HepG2 (cell line): Measurements from ENCODE around the gene EIF1. TPM values are rescaled to one million over a fixed set of nuclear protein-coding genes. Genes with fewer than 3 reads are reported as not detected.

Experiments used
- CBX5 ChIP-seq: sonication (generic); formaldehyde crosslinking; IDR thresholded peaks from 2 replicates; pipeline ENCODE4 v1.4.0; 2020; ENCODE audit warnings: missing genetic modification reagents, borderline replicate concordance
- CCAR2 ChIP-seq: fragments of 200-400 bp; formaldehyde crosslinking; optimal IDR thresholded peaks from 2 replicates; pipeline ENCODE3; 2018; ENCODE audit warnings: low read depth, mild to moderate bottlenecking, low read length, moderate library complexity
- FOXO1 ChIP-seq: sonication (generic); formaldehyde crosslinking; IDR thresholded peaks from 2 replicates; pipeline ENCODE4 v1.4.0; 2020; ENCODE audit warnings: missing genetic modification reagents
- HMGXB4 ChIP-seq, 2 experiments: sonication (generic) in 1 of 2; formaldehyde crosslinking in 1 of 2; IDR thresholded peaks; 2 replicates each; pipeline versions ENCODE4 v1.4.0 to v1.6.1; 2018 to 2020; ENCODE audit warnings: missing genetic modification reagents in 2 of 2, borderline replicate concordance in 1 of 2, low read depth in 1 of 2, mild to moderate bottlenecking in 1 of 2, missing biosample characterization in 1 of 2
- HNRNPH1 ChIP-seq: fragments of 200-400 bp; formaldehyde crosslinking; optimal IDR thresholded peaks from 2 replicates; pipeline ENCODE3; 2017; ENCODE audit warnings: mild to moderate bottlenecking, low read depth, low read length
- JARID2 ChIP-seq: sonication (generic); formaldehyde crosslinking; IDR thresholded peaks from 2 replicates; pipeline ENCODE4 v1.8.1; 2023; ENCODE audit warnings: missing genetic modification reagents, inconsistent platforms; ENCODE audit not compliant: insufficient replicate concordance
- KDM1A ChIP-seq: IDR thresholded peaks from 2 replicates; pipeline ENCODE4 v1.6.1; 2016; ENCODE audit warnings: missing compliant biosample characterization
- MAFF ChIP-seq: IDR thresholded peaks from 2 replicates; pipeline ENCODE4 v1.6.1; 2011; ENCODE audit warnings: low read depth, low read length, improper control_type of control experiment
- MED13 ChIP-seq: sonication (generic); formaldehyde crosslinking; IDR thresholded peaks from 2 replicates; pipeline ENCODE4 v1.5.0; 2020; ENCODE audit warnings: missing genetic modification reagents
- MXI1 ChIP-seq: IDR thresholded peaks from 3 replicates; pipeline ENCODE4 v1.6.1; 2012; ENCODE audit warnings: low read depth, low read length, inconsistent platforms, borderline replicate concordance
- PHF20 ChIP-seq: sonication (generic); formaldehyde crosslinking; IDR thresholded peaks from 2 replicates; pipeline ENCODE4 v1.5.0; 2020; ENCODE audit warnings: mild to moderate bottlenecking, missing genetic modification reagents
- POGZ ChIP-seq: sonication (generic); formaldehyde crosslinking; IDR thresholded peaks from 2 replicates; pipeline ENCODE4 v1.4.0; 2020; ENCODE audit warnings: mild to moderate bottlenecking, missing genetic modification reagents
- SMAD1 ChIP-seq: sonication (generic); formaldehyde crosslinking; IDR thresholded peaks from 2 replicates; pipeline ENCODE4 v1.4.0; 2020; ENCODE audit warnings: missing genetic modification reagents, low read depth, mild to moderate bottlenecking, borderline replicate concordance
- SMARCC2 ChIP-seq: fragments of 450-650 bp; IDR thresholded peaks from 2 replicates; pipeline ENCODE4 v1.6.1; 2017; ENCODE audit warnings: antibody characterized with exemption, mild to moderate bottlenecking
- SRF ChIP-seq: IDR thresholded peaks from 2 replicates; pipeline ENCODE4 v1.6.1; 2011; ENCODE audit warnings: mild to moderate bottlenecking, low read depth, low read length, moderate library complexity
- SRY ChIP-seq: sonication (generic); formaldehyde crosslinking; IDR thresholded peaks from 2 replicates; pipeline ENCODE4 v1.8.0; 2022; ENCODE audit warnings: mild to moderate bottlenecking, missing genetic modification reagents
- STAT6 ChIP-seq: sonication (generic); formaldehyde crosslinking; IDR thresholded peaks from 2 replicates; pipeline ENCODE4 v1.4.0; 2020; ENCODE audit warnings: missing genetic modification reagents, mild to moderate bottlenecking, borderline replicate concordance
- TCF12 ChIP-seq, 2 experiments: fragments of 450-650 bp in 1 of 2; sonication (generic) in 1 of 2; formaldehyde crosslinking in 1 of 2; IDR thresholded peaks; 2 replicates each; pipeline versions ENCODE4 v1.6.1 to v1.8.0; 2017 to 2022; ENCODE audit warnings: antibody characterized with exemption in 1 of 2, mild to moderate bottlenecking in 1 of 2, missing genetic modification reagents in 1 of 2, moderate library complexity in 1 of 2
- TEF ChIP-seq: sonication (generic); formaldehyde crosslinking; IDR thresholded peaks from 2 replicates; pipeline ENCODE4 v1.5.0; 2020; ENCODE audit warnings: missing genetic modification reagents
- ZFP36L2 ChIP-seq: sonication (generic); formaldehyde crosslinking; IDR thresholded peaks from 2 replicates; pipeline ENCODE4 v1.4.0; 2020; ENCODE audit warnings: missing genetic modification reagents
- ZFY ChIP-seq: sonication (generic); formaldehyde crosslinking; IDR thresholded peaks from 2 replicates; pipeline ENCODE4 v1.4.0; 2020; ENCODE audit warnings: missing genetic modification reagents
- ZNF138 ChIP-seq: sonication (generic); formaldehyde crosslinking; IDR thresholded peaks from 2 replicates; pipeline ENCODE4 v1.5.0; 2020; ENCODE audit warnings: mild to moderate bottlenecking, low read depth, missing genetic modification reagents
- ZNF260 ChIP-seq: sonication (generic); formaldehyde crosslinking; IDR thresholded peaks from 2 replicates; pipeline ENCODE4 v1.4.0; 2020; ENCODE audit warnings: missing genetic modification reagents, low read depth, mild to moderate bottlenecking, borderline replicate concordance
- ZNF430 ChIP-seq: sonication (generic); formaldehyde crosslinking; IDR thresholded peaks from 2 replicates; pipeline ENCODE4 v1.9.0; 2021; ENCODE audit warnings: mild to moderate bottlenecking, missing genetic modification reagents
- ZNF570 ChIP-seq: sonication (generic); formaldehyde crosslinking; IDR thresholded peaks from 2 replicates; pipeline ENCODE4 v1.4.0; 2020; ENCODE audit warnings: mild to moderate bottlenecking, missing genetic modification reagents, borderline replicate concordance
- polyA plus RNA-seq, 8 experiments: library from polyadenylated mRNA; depleted of rRNA in 3 of 8; stranded (reverse) in 7 of 8; unstranded in 1 of 8; fragments of >200 nt; fragmentation: Illumina TruSeq in 4 of 8; extraction: Trizol in 4 of 8; gene quantifications; 2 replicates each; pipeline versions ENCODE4 v1.2.1 to v1.2.3, GENCODE V29; 2011 to 2016; ENCODE audit warnings: low read depth in 4 of 8, missing spikeins in 1 of 8, mixed read lengths in 1 of 8; ENCODE audit not compliant: insufficient read depth in 1 of 8
- total RNA-seq, 5 experiments: library from RNA; depleted of rRNA; stranded (reverse); fragments of >200 nt; fragmentation: Illumina TruSeq; extraction: Trizol; gene quantifications; 2 replicates each; pipeline ENCODE4 v1.2.3, GENCODE V29; 2016; ENCODE audit warnings: low read depth in 1 of 5

The EIF1 gene
- total and polyA plus RNA-seq, 2 of the 13 experiments (the other 11 are each of a cell fraction or from before 2014, with no cell fraction given): 147 to 517 TPM

DNA sequence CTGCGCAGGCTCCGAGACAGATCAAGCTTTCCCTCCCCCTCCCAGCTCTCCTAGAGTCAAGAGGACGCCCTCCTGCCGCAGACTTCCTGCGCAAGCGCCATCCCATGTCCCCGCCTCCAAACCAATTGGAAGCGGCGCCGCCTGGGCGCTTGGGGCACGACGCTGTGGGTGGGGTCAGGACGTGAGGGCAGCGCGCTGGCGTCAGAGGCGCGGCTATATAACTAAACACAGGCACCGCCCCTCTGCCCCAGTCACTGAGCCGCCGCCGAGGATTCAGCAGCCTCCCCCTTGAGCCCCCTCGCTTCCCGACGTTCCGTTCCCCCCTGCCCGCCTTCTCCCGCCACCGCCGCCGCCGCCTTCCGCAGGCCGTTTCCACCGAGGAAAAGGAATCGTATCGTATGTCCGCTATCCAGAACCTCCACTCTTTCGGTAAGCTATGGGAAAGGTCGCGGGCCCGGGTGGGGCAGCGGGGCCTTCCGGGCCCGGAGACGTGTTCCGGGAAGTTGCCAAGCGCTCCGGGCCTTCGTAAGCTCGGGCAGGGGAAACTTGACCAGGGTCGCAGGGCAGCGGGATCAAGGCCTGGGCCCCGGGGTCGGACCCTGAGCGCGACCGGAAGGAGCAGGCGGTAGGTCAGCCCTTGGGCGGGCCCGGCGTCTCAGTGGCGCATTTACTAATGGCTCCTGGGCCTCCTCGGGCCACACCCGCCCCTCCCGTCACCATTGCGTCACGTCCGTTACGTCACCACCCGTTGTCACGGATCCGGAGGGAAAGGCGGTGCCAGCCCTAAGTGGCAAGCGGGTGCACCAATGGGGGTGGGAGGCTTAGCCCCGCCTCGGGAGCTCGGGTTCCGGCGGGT is at the start of gene EIF1 (continued):
- TF ChIP-seq STAT6 (CRISPR knock-in tag): peak; percentile 86; the same call in 1 of the 2 replicates
- peak; percentile 42; the same call in 1 of the 2 replicates for TF ChIP-seq SRF
- peak; percentile 66; the same call in 1 of the 2 replicates for TF ChIP-seq FOXO1 (CRISPR knock-in tag)
- peak; percentile 99 for TF ChIP-seq ZFY (CRISPR knock-in tag)
- peak; percentile 60 to 96 for TF ChIP-seq HMGXB4 (CRISPR knock-in tag; IDR thresholded peaks at IDR 0.05; ENCODE audit: borderline replicate concordance in 1 of 2, low read depth in 1 of 2)
- peak; percentile 82; the same call in 1 of the 2 replicates for TF ChIP-seq MED13 (CRISPR knock-in tag)
- TF ChIP-seq ZFP36L2 (CRISPR knock-in tag): 0 out of 2 replicates have a peak, but pooled peaks have one; percentile 18
- peak; percentile 79 for TF ChIP-seq POGZ (CRISPR knock-in tag)
- peak; percentile 81 for TF ChIP-seq HNRNPH1
- no peak for TF ChIP-seq KDM1A
- TF ChIP-seq TCF12 (IDR thresholded peaks at IDR 0.05): no peak
- TF ChIP-seq TCF12 (CRISPR knock-in tag; IDR thresholded peaks at IDR 0.05): no peak
- peak; percentile 89; the same call in 1 of the 2 replicates for TF ChIP-seq SRY
- TF ChIP-seq TEF (CRISPR knock-in tag): no peak
- TF ChIP-seq CCAR2: peak; percentile 14
- TF ChIP-seq ZNF430: peak; percentile 99
- TF ChIP-seq SMAD1: peak; percentile 94; the same call in 1 of the 2 replicates
- TF ChIP-seq ZNF138 (CRISPR knock-in tag): peak; percentile 97
- peak; percentile 45 for TF ChIP-seq JARID2
- TF ChIP-seq PHF20 (CRISPR knock-in tag): peak; percentile 84
- peak; percentile 61 for TF ChIP-seq ZNF260 (CRISPR knock-in tag)
- no peak for TF ChIP-seq MAFF
- peak; percentile 52 for TF ChIP-seq MXI1
- TF ChIP-seq SMARCC2: no peak
- TF ChIP-seq ZNF570 (CRISPR knock-in tag): peak; percentile 95; the same call in 1 of the 2 replicates
- TF ChIP-seq CBX5 (CRISPR knock-in tag): peak; percentile 82; the same call in 1 of the 2 replicates
